Activated CD8-positive, alpha-beta memory T cell treated with anti-CD3 and anti-CD28 coated beads, Interleukin-2, amount 10 ng/mL, durations not matched to agents 7 days and 5 days (primary cell): ENCODE measurements around the gene PMS2. TPM values are rescaled to one million over a fixed set of nuclear protein-coding genes. Genes with fewer than 3 reads are reported as not detected.
"Not testable (repeated sequence)": the region's sequence is repeated elsewhere in the genome, so short reads cannot be mapped to it uniquely, and the experiment has no call there.

Experiments used
- ATAC-seq: fragments of 150-1000 bp; cut with Tn5 transposase; one replicate; pipeline ENCODE4 v1.10.0; 2021; ENCODE audit warnings: moderate library complexity
- CTCF ChIA-PET: fragments of 350-600 bp; sonication (Branson Sonifier 250); formaldehyde crosslinking; loops from one replicate; lab custom pipeline; 2021; ENCODE audit warnings: antibody characterized with exemption; lab: Charles Lee
- DNase-seq: peaks from one replicate; pipeline ENCODE4 v3.0.0-alpha.2; 2020
- H3K27ac Mint-ChIP-seq: one replicate; pipeline ENCODE4 v1.8.0; 2021; ENCODE audit warnings: mild to moderate bottlenecking, mixed read lengths
- H3K27me3 Mint-ChIP-seq: one replicate; pipeline ENCODE4 v1.8.0; 2021; ENCODE audit warnings: mixed read lengths
- H3K36me3 Mint-ChIP-seq: one replicate; pipeline ENCODE4 v1.8.0; 2021; ENCODE audit warnings: mild to moderate bottlenecking, mixed read lengths
- H3K4me1 Mint-ChIP-seq: one replicate; pipeline ENCODE4 v1.8.0; 2021; ENCODE audit warnings: mixed read lengths
- H3K4me3 Mint-ChIP-seq: one replicate; pipeline ENCODE4 v1.8.0; 2021; ENCODE audit warnings: mild to moderate bottlenecking, moderate library complexity, mixed read lengths
- H3K9me3 Mint-ChIP-seq: one replicate; pipeline ENCODE4 v1.8.0; 2022; ENCODE audit warnings: low read depth, mixed read lengths
- total RNA-seq, 2 experiments: library from RNA; stranded (reverse); gene quantifications; one replicate each; pipeline ENCODE4 v1.2.3, GENCODE V29; 2021

Gene PMS2
- total RNA-seq, 2 experiments from 2014 or later = 22.5 to 24.8 TPM

- Mint-ChIP-seq H3K27ac (no peak overlapping the region), H3K4me1 (peaks cover 33% of the 10 kb centered on the region), H3K9me3 (no peaks in the 10 kb centered on the region), H3K4me3 (no peak overlapping the region), H3K36me3 (peaks cover 50% of the 10 kb centered on the region), H3K27me3 (no peaks in the 10 kb centered on the region)
- no peak for ATAC-seq
- CTCF ChIA-PET = interaction anchor here (1.1 to 3.9 kb wide), 2 partner anchors 18 to 19 kb away, joined by 3 to 14 read pairs; partner anchors contain the start of genes AIMP2 and PMS2
- no peak for DNase-seq
Observed at GRCh38 chr7:6027806-6028365, 19.0 kb upstream of the PMS2 start.

GRCh38 chr7:6026820-6027311 is 18.0 kb upstream of the PMS2 start:
- Mint-ChIP-seq H3K4me1 (peaks cover 25% of the 10 kb centered on the region), H3K9me3 (no peaks in the 10 kb centered on the region), H3K27ac (peak overlapping the region; percentile 85), H3K27me3 (no peaks in the 10 kb centered on the region), H3K4me3 (peak overlapping the region; percentile 51), H3K36me3 (peaks cover 56% of the 10 kb centered on the region)
- DNase-seq (no peak), ATAC-seq (no peak)
- CTCF ChIA-PET = interaction anchor here (1.0 to 3.9 kb wide), 7 partner anchors 12 to 170 kb away, joined by 3 to 14 read pairs (median 4); partner anchors contain the start of genes AIMP2 and PMS2

- H3K36me3 Mint-ChIP-seq = peaks cover 62% of the 10 kb centered on the region
- H3K27me3 Mint-ChIP-seq = no peaks in the 10 kb centered on the region
- peak overlapping the region; percentile 85 for H3K27ac Mint-ChIP-seq
- peaks cover 22% of the 10 kb centered on the region for H3K4me1 Mint-ChIP-seq
- CTCF ChIA-PET = interaction anchor here (1.0 to 3.9 kb wide), 8 partner anchors 11 to 170 kb away, joined by 3 to 14 read pairs (median 4); partner anchors contain the start of genes AIMP2 and PMS2
- H3K9me3 Mint-ChIP-seq = no peaks in the 10 kb centered on the region
- DNase-seq = peak; percentile 85
- peak overlapping the region; percentile 51 for H3K4me3 Mint-ChIP-seq
- ATAC-seq = peak; percentile 99
Observed at GRCh38 chr7:6026011-6026819, 17.4 kb upstream of the PMS2 start.

- CTCF ChIA-PET = interaction anchor here (0.8 to 3.9 kb wide), 3 partner anchors 14 to 297 kb away, joined by 3 to 14 read pairs (median 3); partner anchors contain the start of genes AIMP2 and PMS2
- Mint-ChIP-seq H3K4me1 (peaks cover 22% of the 10 kb centered on the region), H3K36me3 (peaks cover 66% of the 10 kb centered on the region), H3K27ac (no peak overlapping the region), H3K4me3 (no peak overlapping the region), H3K27me3 (no peaks in the 10 kb centered on the region), H3K9me3 (no peaks in the 10 kb centered on the region)
- DNase-seq (no peak), ATAC-seq (no peak)
Observed at GRCh38 chr7:6023974-6024435, 15.2 kb upstream of the PMS2 start.

GRCh38 chr7:6022707-6023106 is 13.9 kb upstream of the PMS2 start:
- CTCF ChIA-PET = no interaction called here
- no peak overlapping the region for H3K4me3 Mint-ChIP-seq
- no peaks in the 10 kb centered on the region for H3K9me3 Mint-ChIP-seq
- H3K27ac Mint-ChIP-seq = no peak overlapping the region
- peaks cover 20% of the 10 kb centered on the region for H3K4me1 Mint-ChIP-seq
- DNase-seq (no peak), ATAC-seq (no peak)
- peaks cover 61% of the 10 kb centered on the region for H3K36me3 Mint-ChIP-seq
- no peaks in the 10 kb centered on the region for H3K27me3 Mint-ChIP-seq

GRCh38 chr7:6020371-6021286 is 11.8 kb upstream of the PMS2 start:
- Mint-ChIP-seq H3K4me3 (no peak overlapping the region), H3K36me3 (peaks cover 65% of the 10 kb centered on the region), H3K27me3 (no peaks in the 10 kb centered on the region), H3K4me1 (peaks cover 10% of the 10 kb centered on the region), H3K27ac (no peak overlapping the region), H3K9me3 (no peaks in the 10 kb centered on the region)
- CTCF ChIA-PET = interaction anchor here (0.6 to 1.1 kb wide), 4 partner anchors 11 to 352 kb away, joined by 3 to 4 read pairs (median 3); partner anchors contain the start of genes AIMP2 and PMS2
- no peak for DNase-seq
- no peak for ATAC-seq

GRCh38 chr7:6016653-6016966 is 7.8 kb upstream of the PMS2 start:
- ATAC-seq (no peak), DNase-seq (no peak)
- Mint-ChIP-seq H3K4me3 (no peak overlapping the region), H3K27ac (peak overlapping the region; percentile 80), H3K27me3 (no peaks in the 10 kb centered on the region), H3K36me3 (peaks cover 59% of the 10 kb centered on the region), H3K9me3 (no peaks in the 10 kb centered on the region), H3K4me1 (peaks cover 39% of the 10 kb centered on the region)
- CTCF ChIA-PET = no interaction called here

GRCh38 chr7:6015917-6016652 is 7.2 kb upstream of the PMS2 start:
- Mint-ChIP-seq H3K36me3 (peaks cover 54% of the 10 kb centered on the region), H3K4me3 (no peak overlapping the region), H3K27ac (peak overlapping the region; percentile 80), H3K9me3 (no peaks in the 10 kb centered on the region), H3K4me1 (peaks cover 44% of the 10 kb centered on the region), H3K27me3 (no peaks in the 10 kb centered on the region)
- CTCF ChIA-PET = interaction anchor here (0.9 to 1.7 kb wide), 2 partner anchors 10 to 15 kb away, joined by 3 to 4 read pairs; no protein-coding TSS in a partner anchor
- peak; percentile 8 for ATAC-seq
- DNase-seq = peak; percentile 47

- peaks cover 58% of the 10 kb centered on the region for H3K4me1 Mint-ChIP-seq
- CTCF ChIA-PET = interaction anchor here (0.9 kb wide), 1 partner anchor 133 kb away, joined by 4 read pairs; no protein-coding TSS in a partner anchor
- H3K4me3 Mint-ChIP-seq = no peak overlapping the region
- no peak for DNase-seq
- peak overlapping the region; percentile 66 for H3K27ac Mint-ChIP-seq
- no peaks in the 10 kb centered on the region for H3K9me3 Mint-ChIP-seq
- no peaks in the 10 kb centered on the region for H3K27me3 Mint-ChIP-seq
- ATAC-seq = no peak
- H3K36me3 Mint-ChIP-seq = peaks cover 37% of the 10 kb centered on the region
Observed at GRCh38 chr7:6012355-6013104, 3.7 kb upstream of the PMS2 start.

GRCh38 chr7:6011541-6011940 is 2.7 kb upstream of the PMS2 start:
- no peak overlapping the region for H3K4me3 Mint-ChIP-seq
- peaks cover 30% of the 10 kb centered on the region for H3K36me3 Mint-ChIP-seq
- CTCF ChIA-PET = interaction anchor here (0.9 kb wide), 1 partner anchor 132 kb away, joined by 4 read pairs; no protein-coding TSS in a partner anchor
- H3K27me3 Mint-ChIP-seq = no peaks in the 10 kb centered on the region
- H3K4me1 Mint-ChIP-seq = peaks cover 64% of the 10 kb centered on the region
- peak overlapping the region; percentile 66 for H3K27ac Mint-ChIP-seq
- no peaks in the 10 kb centered on the region for H3K9me3 Mint-ChIP-seq
- DNase-seq = no peak
- ATAC-seq = no peak

GRCh38 chr7:6010370-6010769 is 1.5 kb upstream of the PMS2 start:
- ATAC-seq, H3K9me3 Mint-ChIP-seq, DNase-seq, H3K27me3 Mint-ChIP-seq: not testable (repeated sequence)
- CTCF ChIA-PET = interaction anchor here (1.5 to 3.0 kb wide), 2 partner anchors 13 to 96 kb away, joined by 6 to 12 read pairs; no protein-coding TSS in a partner anchor
- peaks cover 23% of the 10 kb centered on the region for H3K36me3 Mint-ChIP-seq
- H3K4me3 Mint-ChIP-seq = peak overlapping the region; percentile 89
- peak overlapping the region; percentile 82 for H3K27ac Mint-ChIP-seq
- H3K4me1 Mint-ChIP-seq = peaks cover 58% of the 10 kb centered on the region
